HepG2 (cell line): Measurements from ENCODE around the gene PLSCR5. TPM values are rescaled to one million over a fixed set of nuclear protein-coding genes. Genes with fewer than 3 reads are reported as not detected.

Source experiments
- AHR ChIP-seq: IDR thresholded peaks from 2 replicates; pipeline ENCODE4 v1.6.1; 2018; ENCODE audit warnings: missing genetic modification reagents, missing compliant biosample characterization
- DNMT3B ChIP-seq: conservative IDR thresholded peaks from 2 replicates; pipeline ENCODE4 v1.6.1; 2016; ENCODE audit warnings: missing biosample characterization, control low read depth
- EHMT2 ChIP-seq: fragments of 200-600 bp; sonication (generic); IDR thresholded peaks from 2 replicates; pipeline ENCODE4 v1.7.0; 2017; ENCODE audit warnings: antibody characterized with exemption, low read depth, low read length, borderline replicate concordance
- ELF3 ChIP-seq: IDR thresholded peaks from 2 replicates; pipeline ENCODE4 v1.6.1; 2016; ENCODE audit warnings: missing genetic modification reagents, missing compliant biosample characterization
- EP300 ChIP-seq, 3 experiments: sonication (generic) in 1 of 3; formaldehyde crosslinking in 1 of 3; IDR thresholded peaks; 2 replicates each; pipeline versions ENCODE4 v1.5.1 to v1.6.1; 2011 to 2020; ENCODE audit warnings: low read depth in 2 of 3, low read length in 2 of 3, borderline replicate concordance in 1 of 3, improper control_type of control experiment in 1 of 3, mild to moderate bottlenecking in 1 of 3, missing genetic modification reagents in 1 of 3, moderate library complexity in 1 of 3
- ERF ChIP-seq: IDR thresholded peaks from 2 replicates; pipeline ENCODE4 v1.6.1; 2018; ENCODE audit warnings: missing biosample characterization, missing genetic modification reagents
- ETV5 ChIP-seq: IDR thresholded peaks from 2 replicates; pipeline ENCODE4 v1.6.1; 2018; ENCODE audit warnings: missing biosample characterization, missing genetic modification reagents, inconsistent platforms, borderline replicate concordance
- GATA4 ChIP-seq: sonication (generic); IDR thresholded peaks from 2 replicates; pipeline ENCODE4 v1.6.1; 2016; ENCODE audit warnings: antibody characterized with exemption, low read depth, borderline replicate concordance
- KAT8 ChIP-seq: IDR thresholded peaks from 2 replicates; pipeline ENCODE4 v1.6.1; 2016; ENCODE audit warnings: missing genetic modification reagents, missing compliant biosample characterization
- MED1 ChIP-seq: sonication (generic); formaldehyde crosslinking; IDR thresholded peaks from 2 replicates; pipeline ENCODE4 v1.4.0; 2020; ENCODE audit warnings: missing genetic modification reagents
- MED8 ChIP-seq: sonication (generic); formaldehyde crosslinking; IDR thresholded peaks from 2 replicates; pipeline ENCODE4 v1.8.1; 2023; ENCODE audit warnings: mild to moderate bottlenecking, missing genetic modification reagents; ENCODE audit not compliant: insufficient replicate concordance
- PBX2 ChIP-seq: IDR thresholded peaks from 2 replicates; pipeline ENCODE4 v1.6.1; 2016; ENCODE audit warnings: control low read depth
- RBAK ChIP-seq: sonication (generic); formaldehyde crosslinking; IDR thresholded peaks from 2 replicates; pipeline ENCODE4 v1.5.1; 2020; ENCODE audit warnings: mild to moderate bottlenecking, missing genetic modification reagents
- TARDBP ChIP-seq: sonication (generic); formaldehyde crosslinking; IDR thresholded peaks from 2 replicates; pipeline ENCODE4 v1.8.0; 2022; ENCODE audit warnings: mild to moderate bottlenecking, missing genetic modification reagents
- THRA ChIP-seq: sonication (generic); formaldehyde crosslinking; IDR thresholded peaks from 2 replicates; pipeline ENCODE4 v1.4.0; 2020; ENCODE audit warnings: missing genetic modification reagents, borderline replicate concordance
- ZKSCAN1 ChIP-seq: fragments of 150-350 bp; IDR thresholded peaks from 2 replicates; pipeline ENCODE4 v1.6.1; 2014; ENCODE audit warnings: low read length
- ZNF20 ChIP-seq: sonication (generic); formaldehyde crosslinking; IDR thresholded peaks from 2 replicates; pipeline ENCODE4 v1.4.0; 2020; ENCODE audit warnings: mild to moderate bottlenecking, moderate library complexity, missing genetic modification reagents
- ZNF513 ChIP-seq: sonication (generic); formaldehyde crosslinking; conservative IDR thresholded peaks from 2 replicates; pipeline ENCODE4 v1.5.0; 2020; ENCODE audit warnings: missing genetic modification reagents
- ZNF775 ChIP-seq: sonication (generic); formaldehyde crosslinking; IDR thresholded peaks from 2 replicates; pipeline ENCODE4 v1.4.0; 2020; ENCODE audit warnings: missing genetic modification reagents, mild to moderate bottlenecking, moderate library complexity, borderline replicate concordance
- ZSCAN9 ChIP-seq: IDR thresholded peaks from 2 replicates; pipeline ENCODE4 v1.6.1; 2016; ENCODE audit warnings: borderline replicate concordance
- polyA plus RNA-seq, 8 experiments: library from polyadenylated mRNA; depleted of rRNA in 3 of 8; stranded (reverse) in 7 of 8; unstranded in 1 of 8; fragments of >200 nt; fragmentation: Illumina TruSeq in 4 of 8; extraction: Trizol in 4 of 8; gene quantifications; 2 replicates each; pipeline versions ENCODE4 v1.2.1 to v1.2.3, GENCODE V29; 2011 to 2016; ENCODE audit warnings: low read depth in 4 of 8, missing spikeins in 1 of 8, mixed read lengths in 1 of 8; ENCODE audit not compliant: insufficient read depth in 1 of 8
- total RNA-seq, 5 experiments: library from RNA; depleted of rRNA; stranded (reverse); fragments of >200 nt; fragmentation: Illumina TruSeq; extraction: Trizol; gene quantifications; 2 replicates each; pipeline ENCODE4 v1.2.3, GENCODE V29; 2016; ENCODE audit warnings: low read depth in 1 of 5
- TF ChIP-seq, protein P1 (sequence below): sonication (generic); formaldehyde crosslinking; IDR thresholded peaks from 2 replicates; pipeline ENCODE4 v1.4.0; 2020; ENCODE audit warnings: missing genetic modification reagents

PLSCR5 gene
- total and polyA plus RNA-seq, 2 of the 13 experiments (the other 11 are each of a cell fraction or from before 2014, with no cell fraction given) = 0.50 TPM; not detected in 1

GRCh38 chr3:146637871-146638270, 32.7 kb upstream of the PLSCR5 start (continued):
- TF ChIP-seq, protein P1, sequence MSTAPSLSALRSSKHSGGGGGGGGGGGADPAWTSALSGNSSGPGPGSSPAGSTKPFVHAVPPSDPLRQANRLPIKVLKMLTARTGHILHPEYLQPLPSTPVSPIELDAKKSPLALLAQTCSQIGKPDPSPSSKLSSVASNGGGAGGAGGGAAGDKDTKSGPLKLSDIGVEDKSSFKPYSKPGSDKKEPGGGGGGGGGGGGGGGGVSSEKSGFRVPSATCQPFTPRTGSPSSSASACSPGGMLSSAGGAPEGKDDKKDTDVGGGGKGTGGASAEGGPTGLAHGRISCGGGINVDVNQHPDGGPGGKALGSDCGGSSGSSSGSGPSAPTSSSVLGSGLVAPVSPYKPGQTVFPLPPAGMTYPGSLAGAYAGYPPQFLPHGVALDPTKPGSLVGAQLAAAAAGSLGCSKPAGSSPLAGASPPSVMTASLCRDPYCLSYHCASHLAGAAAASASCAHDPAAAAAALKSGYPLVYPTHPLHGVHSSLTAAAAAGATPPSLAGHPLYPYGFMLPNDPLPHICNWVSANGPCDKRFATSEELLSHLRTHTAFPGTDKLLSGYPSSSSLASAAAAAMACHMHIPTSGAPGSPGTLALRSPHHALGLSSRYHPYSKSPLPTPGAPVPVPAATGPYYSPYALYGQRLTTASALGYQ (CRISPR knock-in tag) = peak; percentile 95
- TF ChIP-seq ZSCAN9 (CRISPR knock-in tag) (peak; percentile 62; the same call in 1 of the 2 replicates), GATA4 (peak; percentile 91), ELF3 (peak; percentile 88), DNMT3B (CRISPR knock-in tag) (no peak), ERF (CRISPR knock-in tag) (peak; percentile 90), ZNF775 (CRISPR knock-in tag) (no peak), PBX2 (CRISPR knock-in tag) (no peak), MED8 (CRISPR knock-in tag) (no peak), THRA (peak; percentile 88; the same call in 1 of the 2 replicates), MED1 (CRISPR knock-in tag) (peak; percentile 93), RBAK (CRISPR knock-in tag) (no peak), EP300 (IDR thresholded peaks at IDR 0.05; ENCODE audit: low read depth in 2 of 2, low read length in 2 of 2) (peak in 1 of 2 experiments; percentile 98; a peak in 2 of 4 replicates), EP300 (CRISPR knock-in tag; IDR thresholded peaks at IDR 0.05; ENCODE audit: borderline replicate concordance) (peak; percentile 94), EHMT2 (0 out of 2 replicates have a peak, but pooled peaks have one; percentile 55), AHR (no peak), ETV5 (CRISPR knock-in tag) (peak; percentile 78; the same call in 1 of the 2 replicates), ZKSCAN1 (no peak), KAT8 (peak; percentile 80), ZNF513 (CRISPR knock-in tag) (no peak), TARDBP (CRISPR knock-in tag) (peak; percentile 64; the same call in 1 of the 2 replicates), ZNF20 (no peak)
